Sigmoid colon (tissue), 4 donors: ENCODE data around the gene BAK1.

ENCODE experiments used
- EP300 ChIP-seq, 4 donors: sonication (generic); formaldehyde crosslinking; IDR thresholded peaks; one replicate each; pipeline ENCODE4 v1.6.1; 2017; ENCODE audit warnings: antibody characterized with exemption in 4 of 4
- POLR2A ChIP-seq, 2 donors: fragments of 450-650 bp; IDR thresholded peaks; one replicate each; pipeline ENCODE4 v1.6.1; 2016; ENCODE audit warnings: antibody characterized with exemption in 2 of 2, mild to moderate bottlenecking in 2 of 2, moderate library complexity in 2 of 2
- TF ChIP-seq, protein P1 (sequence below), 4 experiments: fragments of 450-650 bp in 3 of 4; fragments of 200-600 bp in 1 of 4; IDR thresholded peaks; one replicate each; pipeline ENCODE4 v1.5.1; 2016 to 2019; ENCODE audit warnings: antibody characterized with exemption in 4 of 4, mild to moderate bottlenecking in 3 of 4, moderate library complexity in 2 of 4

DNA sequence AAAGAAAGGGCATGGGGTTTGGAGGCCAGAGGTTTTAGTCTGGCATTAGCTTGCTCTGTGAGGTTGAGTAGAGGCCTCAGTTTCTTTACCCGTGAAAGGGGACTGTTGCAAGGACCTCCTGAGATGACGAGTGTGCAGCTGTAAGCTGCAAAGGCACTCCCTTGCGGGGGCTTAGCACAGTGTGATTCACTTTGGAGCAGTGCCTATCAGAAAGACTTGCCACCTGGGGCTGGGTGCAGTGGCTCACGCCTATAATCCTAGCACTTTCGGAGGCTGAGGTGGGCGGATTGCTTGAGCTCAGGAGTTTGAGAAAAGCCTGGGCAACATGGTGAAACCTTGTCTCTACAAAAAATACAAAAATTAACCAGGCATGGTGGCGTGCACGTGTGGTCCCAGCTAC is 7.5 kb upstream of the BAK1 start:
- TF ChIP-seq POLR2A (IDR thresholded peaks at IDR 0.05): no peak
- TF ChIP-seq, protein P1, sequence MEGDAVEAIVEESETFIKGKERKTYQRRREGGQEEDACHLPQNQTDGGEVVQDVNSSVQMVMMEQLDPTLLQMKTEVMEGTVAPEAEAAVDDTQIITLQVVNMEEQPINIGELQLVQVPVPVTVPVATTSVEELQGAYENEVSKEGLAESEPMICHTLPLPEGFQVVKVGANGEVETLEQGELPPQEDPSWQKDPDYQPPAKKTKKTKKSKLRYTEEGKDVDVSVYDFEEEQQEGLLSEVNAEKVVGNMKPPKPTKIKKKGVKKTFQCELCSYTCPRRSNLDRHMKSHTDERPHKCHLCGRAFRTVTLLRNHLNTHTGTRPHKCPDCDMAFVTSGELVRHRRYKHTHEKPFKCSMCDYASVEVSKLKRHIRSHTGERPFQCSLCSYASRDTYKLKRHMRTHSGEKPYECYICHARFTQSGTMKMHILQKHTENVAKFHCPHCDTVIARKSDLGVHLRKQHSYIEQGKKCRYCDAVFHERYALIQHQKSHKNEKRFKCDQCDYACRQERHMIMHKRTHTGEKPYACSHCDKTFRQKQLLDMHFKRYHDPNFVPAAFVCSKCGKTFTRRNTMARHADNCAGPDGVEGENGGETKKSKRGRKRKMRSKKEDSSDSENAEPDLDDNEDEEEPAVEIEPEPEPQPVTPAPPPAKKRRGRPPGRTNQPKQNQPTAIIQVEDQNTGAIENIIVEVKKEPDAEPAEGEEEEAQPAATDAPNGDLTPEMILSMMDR (IDR thresholded peaks at IDR 0.05): no peak
- no peak for TF ChIP-seq EP300 (IDR thresholded peaks at IDR 0.05)
